ENCODE measurements around the gene CCNY.
A peak's percentile ranks its signal among the peaks of the same experiment; 100 is the strongest.
"Not testable (repeated sequence)": the region's sequence is repeated elsewhere in the genome, so short reads cannot be mapped to it uniquely, and the experiment has no call there.

CCNY gene

DNA sequence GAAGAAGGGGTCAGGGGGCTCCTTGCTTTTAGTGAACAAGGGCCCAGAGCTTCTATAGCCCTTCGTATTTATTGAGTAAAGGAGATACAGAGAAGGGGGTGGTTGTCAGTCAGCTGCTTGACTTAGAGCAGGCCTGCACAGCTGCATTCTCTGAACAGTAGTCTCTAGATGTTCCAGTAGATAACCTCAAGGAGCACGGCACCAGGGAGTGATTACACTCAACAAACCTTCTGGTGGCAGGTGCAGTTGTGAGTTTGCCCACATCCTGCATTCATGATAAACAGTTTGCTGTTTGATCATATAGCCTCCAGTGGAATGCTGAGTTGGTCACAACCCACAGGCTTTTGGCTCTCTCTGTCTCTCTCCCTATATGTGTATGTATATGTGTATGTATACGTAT, 198.8 kb downstream of the CCNY start:
- DNase-seq, result no peak

DNA sequence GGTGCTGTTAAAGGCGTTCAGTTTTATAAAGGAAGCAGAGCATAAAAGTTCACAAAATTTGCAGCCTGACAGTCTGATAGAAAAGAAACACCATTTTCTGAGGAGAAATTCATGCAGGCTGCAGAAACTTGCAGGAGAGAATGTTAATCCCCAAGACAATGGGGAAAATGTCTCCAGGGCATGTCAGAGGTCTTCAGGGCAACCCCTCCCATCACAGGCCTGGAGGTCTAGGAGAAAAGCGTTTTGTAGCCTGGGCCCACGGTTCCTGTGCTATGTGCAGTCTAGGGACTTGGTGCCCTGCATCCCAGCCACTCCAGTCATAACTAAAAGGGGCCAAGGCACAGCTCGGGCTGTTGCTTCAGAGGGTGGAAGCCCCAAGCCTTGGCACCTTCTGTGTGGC, 200.5 kb downstream of the CCNY start:
- no peak for DNase-seq

DNA sequence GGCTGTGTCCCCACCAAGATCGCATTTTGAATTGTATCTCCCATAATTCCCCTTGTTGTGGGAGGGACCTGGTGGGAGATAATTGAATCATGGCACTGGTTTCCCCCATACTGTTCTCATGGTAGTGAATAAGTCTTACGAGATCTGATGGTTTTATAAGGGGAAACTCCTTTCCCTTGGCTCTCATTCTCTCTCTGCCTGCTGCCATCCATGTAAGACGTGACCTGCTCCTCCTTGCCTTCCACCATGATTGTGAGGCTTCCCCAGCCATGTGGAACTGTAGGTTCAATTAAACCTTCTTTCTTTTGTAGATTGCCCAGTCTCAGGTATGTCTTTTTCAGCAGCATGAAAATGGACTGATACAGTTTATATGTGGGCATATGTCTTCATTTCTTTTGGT, 201.6 kb downstream of the CCNY start:
- DNase-seq, result not testable (repeated sequence)

DNA sequence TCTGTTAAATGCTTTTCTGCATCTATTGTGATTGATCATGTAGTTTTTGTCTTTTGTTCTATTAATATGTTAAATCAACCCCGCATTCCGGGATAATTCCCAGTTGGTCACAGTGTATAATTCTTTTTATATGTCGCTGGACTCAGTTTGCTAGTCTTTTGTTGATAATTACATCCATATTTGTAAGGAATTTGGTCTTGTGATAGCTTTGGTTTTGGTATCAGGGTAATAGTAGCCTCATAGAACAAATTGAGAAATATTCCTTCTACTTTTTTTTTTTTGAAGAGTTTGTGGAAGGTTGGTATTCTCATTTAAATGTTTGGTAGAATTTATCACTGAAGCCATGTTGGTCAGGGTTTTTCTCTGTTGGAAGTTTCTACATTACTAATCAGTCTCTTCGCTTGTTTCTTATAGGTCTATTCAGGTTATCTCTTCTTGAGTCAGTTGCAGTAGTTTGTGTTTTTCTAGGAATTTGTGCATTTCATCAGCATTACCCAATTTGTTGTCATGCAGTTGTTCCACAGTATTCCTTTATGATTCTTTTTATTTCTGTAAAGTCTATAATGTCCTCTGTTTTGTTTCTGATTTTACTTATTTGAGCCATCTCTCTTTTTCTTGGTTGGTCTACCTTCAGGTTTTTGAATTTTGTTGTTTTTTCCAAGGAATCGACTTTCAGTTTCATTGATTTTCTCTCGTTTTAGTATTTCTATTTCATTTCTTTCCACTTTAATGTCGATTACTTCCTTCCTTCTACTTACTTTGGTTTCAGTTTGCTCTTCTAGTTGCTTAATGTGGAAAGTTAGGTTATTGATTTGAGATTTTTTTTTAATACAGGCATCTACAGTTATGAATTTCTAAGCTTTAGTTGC, 204.2 kb downstream of the CCNY start:
- DNase-seq, result no peak

DNA sequence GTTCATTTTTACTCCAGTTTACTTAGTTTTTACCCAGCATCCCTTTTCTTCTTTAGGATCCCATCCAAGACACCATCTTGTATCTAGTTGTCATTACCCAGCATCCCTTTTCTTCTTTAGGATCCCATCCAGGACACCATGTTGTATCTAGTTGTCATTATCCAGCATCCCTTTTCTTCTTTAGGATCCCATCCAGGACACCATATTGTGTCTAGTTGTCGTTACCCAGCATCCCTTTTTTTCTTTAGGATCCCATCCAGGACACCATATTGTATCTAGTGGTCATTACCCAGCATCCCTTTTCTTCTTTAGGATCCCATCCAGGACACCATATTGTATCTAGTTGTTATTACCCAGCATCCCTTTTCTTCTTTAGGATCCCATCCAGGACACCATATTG, 205.4 kb downstream of the CCNY start:
- DNase-seq, result no peak

DNA sequence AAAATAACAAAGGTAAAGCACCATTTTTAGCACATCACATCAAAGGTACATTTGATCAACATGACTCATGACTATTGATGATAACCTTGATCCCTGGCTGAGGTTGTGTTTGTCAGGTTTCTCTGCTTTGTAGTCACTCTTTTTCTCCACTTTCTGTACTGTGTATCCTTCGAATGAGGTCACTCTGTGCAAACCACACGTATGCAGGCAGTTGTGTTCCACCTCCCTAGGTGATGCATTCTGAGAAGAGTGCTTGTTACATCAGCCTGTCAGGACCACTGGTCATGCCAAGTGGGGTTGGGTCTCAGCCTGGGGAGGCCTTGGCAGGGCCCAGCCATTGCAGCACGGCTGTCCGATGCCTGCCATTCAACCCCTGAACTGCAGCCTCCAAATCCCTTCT, 206.0 kb downstream of the CCNY start:
- DNase-seq, result no peak

DNA sequence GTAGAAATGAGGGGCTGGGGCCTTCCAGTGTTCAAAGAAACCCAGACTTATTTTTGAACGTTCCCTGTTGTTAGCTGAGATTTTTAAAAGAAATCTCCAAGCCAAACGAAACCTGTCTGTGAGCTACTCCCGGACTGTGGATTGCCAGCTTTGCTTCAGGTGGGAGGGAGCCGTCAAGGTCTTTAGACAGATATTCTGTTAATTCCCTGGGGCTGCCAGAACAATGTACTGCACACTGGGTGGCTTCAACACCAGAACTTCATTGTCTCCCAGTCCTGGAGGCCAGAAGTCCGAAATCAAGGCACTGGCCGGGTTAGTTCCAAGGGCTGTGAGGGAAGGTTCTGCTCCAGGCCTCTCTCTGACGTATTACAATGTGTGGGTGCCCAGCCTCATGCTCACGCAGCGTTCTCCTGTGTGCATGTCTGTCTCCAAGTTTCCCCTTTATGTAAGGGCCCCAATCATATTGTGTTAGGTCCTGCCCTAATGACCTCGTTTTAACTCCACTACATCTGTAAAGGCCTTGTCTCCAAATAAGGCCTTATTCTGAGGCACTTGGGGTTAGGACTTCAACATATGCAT, 208.9 kb downstream of the CCNY start:
- no peak for DNase-seq

- peak; percentile 58 for DNase-seq
Observed at GRCh38 chr10:35545878-35546590, 209.7 kb downstream of the CCNY start.

DNA sequence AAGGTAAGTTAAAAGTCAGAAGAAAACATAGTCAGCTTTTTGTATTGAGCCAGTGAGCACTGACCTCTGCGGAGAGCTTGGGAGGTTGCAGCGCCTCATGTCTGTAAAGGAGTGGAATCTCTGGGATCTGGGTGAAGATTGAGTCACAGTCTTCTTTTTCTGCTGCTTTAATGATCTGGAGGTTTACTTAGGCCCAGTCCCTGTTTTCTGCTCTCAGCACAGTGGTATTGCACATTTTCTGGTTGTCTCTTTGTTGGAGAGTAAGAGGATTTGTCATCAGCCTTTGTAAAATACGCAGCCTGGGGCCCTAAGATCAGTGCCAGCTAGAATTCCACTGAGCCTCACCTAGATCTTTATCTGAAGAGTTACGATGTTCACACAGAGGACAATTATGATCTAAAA, 210.5 kb downstream of the CCNY start:
- peak; percentile 7 for DNase-seq

DNA sequence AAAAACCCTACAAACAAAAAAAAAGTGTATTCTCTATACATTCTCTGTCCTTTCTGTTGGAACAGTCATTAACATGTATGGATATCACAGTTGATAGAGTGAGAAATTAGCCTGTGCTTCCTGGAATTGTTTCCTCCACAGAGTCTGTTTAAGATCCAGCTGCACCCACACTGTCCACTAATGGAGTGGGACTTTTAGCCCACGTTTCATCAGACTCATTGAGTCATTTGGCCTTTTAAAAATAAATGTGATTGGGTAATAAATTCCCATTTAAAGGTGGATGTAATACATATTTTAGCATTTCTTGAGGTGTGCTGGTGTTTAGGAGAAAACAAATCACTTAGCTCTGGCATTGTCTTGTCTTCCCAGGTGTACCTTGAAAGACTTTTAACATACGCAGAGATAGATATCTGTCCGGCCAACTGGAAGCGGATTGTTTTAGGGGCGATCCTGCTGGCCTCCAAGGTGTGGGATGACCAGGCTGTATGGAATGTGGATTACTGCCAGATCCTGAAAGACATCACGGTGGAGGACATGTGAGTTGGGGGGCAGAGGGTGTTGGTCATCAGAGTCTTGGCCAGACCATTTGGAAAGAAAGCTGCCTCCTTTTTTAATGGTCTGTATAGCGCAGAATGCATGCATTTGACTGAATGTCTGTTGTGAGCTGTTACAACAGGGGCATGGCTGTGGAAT, 216.5 kb downstream of the CCNY start:
- DNase-seq, result no peak

GRCh38 chr10:35554036-35554435, 217.7 kb downstream of the CCNY start:
- no peak for DNase-seq

DNA sequence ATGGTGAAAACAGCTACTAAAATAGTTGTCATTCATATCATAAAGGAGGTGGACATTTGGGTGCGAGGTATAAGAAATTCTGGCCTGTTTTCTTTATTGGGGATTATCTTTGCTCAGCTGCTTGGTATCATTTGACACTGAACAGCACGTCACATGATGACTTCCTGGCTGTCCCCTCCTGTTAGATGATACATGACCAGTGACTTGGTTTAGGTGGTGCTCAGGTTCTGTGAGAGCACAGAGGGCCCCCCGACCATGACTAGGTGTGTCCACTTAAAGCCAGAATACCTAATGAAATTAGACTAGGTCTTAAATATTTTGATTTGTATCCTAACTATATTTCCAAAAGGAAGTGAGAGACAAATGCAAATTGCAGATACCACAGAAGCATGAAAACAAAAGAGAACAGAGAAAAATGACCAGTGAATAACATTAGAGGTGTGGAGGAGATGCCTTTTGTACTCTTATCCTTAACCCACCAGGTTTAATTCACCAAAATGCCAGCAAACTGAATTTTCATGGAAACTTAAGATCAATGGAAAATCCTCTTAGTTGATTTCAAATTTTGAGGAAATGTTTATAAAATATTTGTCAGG, 218.2 kb downstream of the CCNY start:
- no peak for DNase-seq

DNA sequence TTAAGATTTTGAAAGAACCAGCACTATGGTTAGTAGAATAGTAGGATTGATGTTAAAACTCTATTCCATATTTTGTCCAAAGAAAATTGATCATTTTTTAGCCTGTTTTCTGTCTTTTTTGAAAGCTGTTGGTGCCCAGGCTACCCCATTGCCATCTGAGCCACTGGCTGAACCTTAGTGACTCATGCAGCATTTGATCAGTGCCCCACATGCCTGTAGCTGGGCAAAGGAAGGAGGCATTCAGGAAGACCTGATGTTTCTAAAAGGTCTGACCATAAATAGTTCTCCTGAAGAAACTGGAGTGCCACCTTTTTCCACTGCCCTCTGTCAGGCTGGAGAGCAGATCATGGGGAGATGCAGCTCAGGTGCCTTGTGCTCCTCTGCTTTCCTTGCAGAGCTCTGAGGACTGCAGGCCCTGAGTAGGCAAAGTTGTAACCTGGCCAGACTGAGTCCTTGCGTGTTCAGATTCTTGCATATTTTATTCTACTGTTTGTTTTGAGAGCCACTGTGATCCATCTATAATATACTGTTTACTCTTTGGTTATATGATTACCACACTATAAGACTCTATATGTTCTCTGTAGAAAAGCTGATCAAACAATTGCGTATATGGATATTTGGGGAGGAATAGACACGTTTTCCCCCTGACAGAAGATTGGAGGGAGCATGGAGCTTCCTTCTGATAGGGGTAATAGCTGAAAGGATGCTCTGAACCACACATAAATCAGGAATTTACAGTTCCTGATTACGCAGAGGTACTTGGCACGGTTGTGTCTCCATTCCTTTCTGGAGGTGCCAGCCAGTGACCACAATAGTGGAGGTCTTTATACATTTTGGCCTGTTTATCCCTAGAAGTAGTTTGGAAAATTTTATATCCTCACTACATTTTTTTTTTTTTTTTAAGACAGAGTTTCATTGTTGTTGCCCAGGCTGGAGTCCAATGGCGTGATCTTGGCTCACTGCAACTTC, 219.9 kb downstream of the CCNY start:
- DNase-seq, result no peak

DNA sequence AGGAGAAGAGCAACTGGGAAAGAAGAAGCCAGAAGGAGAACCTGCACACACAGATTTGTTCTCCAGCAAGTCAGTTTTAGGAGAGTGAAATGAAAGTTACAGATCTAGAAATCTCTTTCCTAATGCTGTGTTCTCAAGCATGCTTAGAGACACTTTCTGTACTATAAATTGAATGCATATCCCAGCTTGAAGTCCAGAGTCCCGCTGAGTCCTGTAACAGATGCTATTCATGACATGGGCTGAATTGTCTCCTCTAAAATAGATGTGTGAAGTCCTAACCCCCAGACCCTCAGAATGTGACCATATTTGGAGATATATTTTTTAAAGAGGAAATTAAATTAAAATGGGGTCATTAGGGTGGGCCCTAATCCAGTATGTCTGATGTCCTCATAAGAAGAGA, 222.0 kb downstream of the CCNY start:
- no peak for DNase-seq

DNA sequence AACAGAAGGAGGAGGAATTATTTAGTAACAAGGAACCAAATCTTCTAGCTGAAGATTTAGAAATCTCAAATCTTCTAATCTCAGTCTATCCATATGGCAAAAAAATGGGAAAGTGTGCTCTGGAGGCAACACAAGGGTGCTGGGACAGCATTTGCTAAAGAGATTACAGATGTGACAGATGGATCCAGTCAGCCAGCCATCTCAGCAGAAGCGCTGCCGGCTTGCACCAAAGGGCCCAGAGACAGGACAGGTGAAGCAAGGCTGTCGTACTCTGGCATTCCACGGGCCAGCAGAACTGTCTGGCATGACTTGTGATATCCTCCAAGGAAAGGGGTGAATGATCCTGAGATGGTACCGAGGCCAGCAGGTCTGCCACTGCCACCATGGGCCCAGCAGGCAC, 223.1 kb downstream of the CCNY start:
- no peak for DNase-seq

DNA sequence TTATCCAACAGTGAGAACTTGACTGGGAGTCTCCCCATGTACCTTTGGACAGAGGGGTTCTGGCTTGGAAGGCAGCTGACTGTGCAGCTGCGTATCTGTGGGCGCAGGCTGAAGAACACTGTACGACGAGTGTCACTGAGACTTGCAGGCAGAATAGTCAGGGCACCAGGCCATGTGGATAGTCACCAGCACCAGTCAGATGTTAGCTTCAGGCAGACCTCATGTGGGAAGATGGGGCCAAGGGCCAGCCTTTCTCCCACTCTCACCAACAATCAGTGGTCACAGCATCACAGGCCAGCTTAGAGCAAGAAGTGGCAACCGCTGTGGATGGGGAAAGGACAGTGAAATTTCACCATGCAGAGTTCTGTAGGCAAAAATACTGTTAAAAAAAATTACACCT, 225.4 kb downstream of the CCNY start:
- no peak for DNase-seq

DNA sequence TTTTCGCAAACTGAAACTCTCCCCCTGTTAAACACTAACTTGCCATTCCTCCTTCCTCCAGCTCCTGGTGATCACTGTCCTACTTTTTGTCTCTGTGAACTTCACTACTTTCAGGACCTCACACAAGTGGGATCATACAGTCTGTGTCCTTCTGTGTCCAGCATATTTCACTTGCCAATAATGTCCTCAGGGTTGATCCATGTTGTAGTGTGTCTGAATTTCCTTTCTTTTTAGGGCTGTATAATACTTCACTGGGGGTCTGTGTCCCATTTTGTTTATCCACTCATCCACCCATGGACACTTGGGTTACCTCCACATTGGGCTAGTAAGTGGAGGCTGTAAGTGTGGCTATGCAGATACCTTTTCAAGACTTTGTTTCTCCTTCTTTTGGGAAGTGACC, 226.1 kb downstream of the CCNY start:
- no peak for DNase-seq

DNA sequence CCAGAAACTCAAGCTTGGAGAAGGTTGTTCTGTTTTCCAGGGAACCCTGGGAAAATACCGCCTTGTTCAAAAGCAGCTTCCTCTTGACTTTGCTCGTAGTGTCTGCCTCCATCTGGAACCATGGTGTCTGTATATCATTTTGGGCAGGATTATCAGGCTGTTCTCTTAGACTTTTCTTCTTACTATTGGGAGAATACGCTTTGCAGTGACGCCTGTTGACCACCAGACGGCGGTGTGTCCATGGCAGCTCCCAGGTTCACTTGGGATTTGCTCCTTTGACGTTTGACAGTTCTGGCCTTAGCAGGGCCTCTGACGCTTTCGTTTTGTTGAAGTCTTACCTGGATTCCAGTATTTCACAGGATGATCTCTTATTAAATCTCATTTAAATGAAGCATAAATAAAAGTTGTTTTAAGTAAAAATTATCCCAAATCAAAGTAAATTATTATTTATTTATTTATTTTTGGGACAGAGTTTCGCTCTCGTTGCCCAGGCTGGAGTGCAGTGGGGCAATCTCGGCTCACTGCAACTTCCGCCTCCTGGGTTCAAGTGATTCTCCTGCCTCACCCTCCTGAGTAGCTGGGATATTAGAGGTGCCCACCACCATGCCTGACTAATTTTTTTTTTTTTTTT, 227.1 kb downstream of the CCNY start:
- DNase-seq, result peak; percentile 83

- DNase-seq, result peak; percentile 70
Observed at GRCh38 chr10:35564341-35564968, 228.1 kb downstream of the CCNY start.

DNA sequence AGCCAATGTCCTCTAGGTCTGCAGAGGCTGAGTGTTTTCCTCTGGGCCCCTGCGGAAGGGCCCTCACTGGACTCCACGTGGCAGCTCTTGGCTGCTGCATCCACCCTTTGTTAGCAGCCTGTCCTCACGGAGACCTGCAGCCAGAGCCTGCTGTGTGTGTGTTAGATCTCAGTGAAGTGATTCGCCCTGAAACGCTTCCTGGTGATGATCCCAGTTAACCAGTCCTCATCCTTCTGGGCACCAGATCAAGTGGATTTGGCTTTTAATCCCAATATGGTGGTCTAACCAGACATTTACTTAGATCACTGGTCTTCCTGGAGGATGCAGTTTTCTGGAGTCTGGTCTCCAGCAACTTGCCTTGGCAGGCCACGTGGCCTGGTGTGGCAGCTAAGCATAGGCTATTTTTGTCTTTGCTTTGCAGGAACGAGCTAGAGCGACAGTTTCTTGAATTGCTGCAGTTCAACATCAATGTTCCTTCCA, 229.3 kb downstream of the CCNY start:
- DNase-seq, result peak; percentile 47

DNA sequence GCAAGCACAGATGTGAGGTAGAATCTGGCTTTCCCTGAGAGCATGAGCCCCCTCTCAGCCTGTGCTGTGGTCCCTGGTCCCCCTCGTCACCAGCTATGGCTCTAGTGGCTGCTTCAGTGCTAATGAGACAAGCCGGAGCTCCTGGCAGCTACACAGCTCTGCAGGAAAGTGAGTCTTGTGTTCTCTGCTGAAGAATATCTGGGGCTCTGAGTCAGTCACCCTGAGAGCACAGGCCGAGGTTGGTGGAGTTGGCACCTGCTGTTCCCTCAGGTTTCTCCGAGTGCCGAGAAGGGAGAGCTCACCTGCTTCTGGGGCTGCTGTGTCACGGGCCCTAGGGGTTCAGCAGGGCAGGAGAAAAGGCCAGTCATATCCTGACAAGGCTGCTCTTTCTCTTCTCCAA, 231.6 kb downstream of the CCNY start:
- DNase-seq, result no peak

Data from HCEC 1CT (cell line).